Stimulated activated CD4-positive, alpha-beta T cell treated with anti-CD3 and anti-CD28 coated beads, TNF-alpha, amount 100 ng/mL, for 4 hours (primary cell): Measurements from ENCODE around the gene CHEK1.

Experiments
- DNase-seq, 3 experiments: peaks; one replicate each; pipeline ENCODE4 v3.0.0-alpha.2; 2020; ENCODE audit warnings: low read depth in 3 of 3

The CHEK1 gene

DNA sequence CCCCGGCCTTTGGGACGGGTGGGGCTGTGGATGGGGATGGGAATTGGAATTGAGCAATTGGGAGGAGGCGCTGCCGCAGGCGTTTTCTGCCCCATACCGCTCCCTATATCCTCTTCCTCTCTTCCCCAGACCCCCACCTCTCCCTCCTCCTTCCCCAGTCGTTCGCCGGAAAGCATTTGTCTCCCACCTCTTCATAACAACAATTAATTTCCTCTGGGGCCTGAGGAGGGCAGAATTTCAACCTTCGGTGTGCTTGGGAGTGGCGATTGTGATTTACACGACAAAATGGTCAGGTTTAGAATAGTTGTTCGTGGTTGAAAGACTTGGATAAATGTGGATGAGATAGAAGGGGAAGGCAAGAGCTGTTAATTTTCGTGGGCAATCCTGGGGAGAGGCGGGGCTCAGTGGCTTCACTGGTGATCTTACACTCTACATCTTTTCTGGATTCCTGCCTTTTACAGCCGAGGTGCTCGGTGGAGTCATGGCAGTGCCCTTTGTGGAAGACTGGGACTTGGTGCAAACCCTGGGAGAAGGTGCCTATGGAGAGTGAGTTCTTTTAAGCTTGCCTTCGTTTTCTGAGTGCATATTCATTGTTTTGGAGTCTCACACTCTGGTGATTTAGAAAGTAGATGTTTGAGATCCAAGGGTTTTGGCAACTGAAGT is 1.5 kb downstream of the CHEK1 start:
- no peak for DNase-seq

- DNase-seq: no peak
Measured at GRCh38 chr11:125627236-125627910, 2.4 kb downstream of the CHEK1 start.

- DNase-seq: no peak
Measured at GRCh38 chr11:125637840-125638239, 12.9 kb downstream of the CHEK1 start.

DNA sequence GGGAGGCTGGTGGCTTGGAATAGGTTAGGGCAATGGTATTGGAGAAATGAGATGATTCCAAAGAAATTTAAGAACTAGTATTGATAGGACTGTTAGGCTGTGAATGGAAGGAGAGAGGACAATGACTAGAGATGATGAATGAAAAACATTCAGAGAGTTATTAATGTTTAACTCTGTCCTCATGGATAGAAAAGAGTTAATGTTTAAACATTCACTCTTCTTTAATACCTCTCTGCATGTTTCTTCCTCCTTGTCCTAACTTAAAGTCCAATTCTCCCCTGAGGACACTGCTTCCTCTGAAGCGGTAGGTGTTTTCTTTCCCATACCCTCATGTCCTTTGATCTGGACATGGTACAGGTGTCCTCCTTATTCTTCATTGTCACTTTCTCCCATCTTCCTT is 13.4 kb downstream of the CHEK1 start:
- DNase-seq: no peak

- DNase-seq: no peak
Measured at GRCh38 chr11:125645871-125646270, 20.9 kb downstream of the CHEK1 start.

- no peak for DNase-seq
Measured at GRCh38 chr11:125649465-125650166, 24.7 kb downstream of the CHEK1 start.

GRCh38 chr11:125662689-125663088 is 37.7 kb downstream of the CHEK1 start:
- DNase-seq: no peak

- no peak for DNase-seq
Measured at GRCh38 chr11:125663910-125664309, 38.9 kb downstream of the CHEK1 start.

DNA sequence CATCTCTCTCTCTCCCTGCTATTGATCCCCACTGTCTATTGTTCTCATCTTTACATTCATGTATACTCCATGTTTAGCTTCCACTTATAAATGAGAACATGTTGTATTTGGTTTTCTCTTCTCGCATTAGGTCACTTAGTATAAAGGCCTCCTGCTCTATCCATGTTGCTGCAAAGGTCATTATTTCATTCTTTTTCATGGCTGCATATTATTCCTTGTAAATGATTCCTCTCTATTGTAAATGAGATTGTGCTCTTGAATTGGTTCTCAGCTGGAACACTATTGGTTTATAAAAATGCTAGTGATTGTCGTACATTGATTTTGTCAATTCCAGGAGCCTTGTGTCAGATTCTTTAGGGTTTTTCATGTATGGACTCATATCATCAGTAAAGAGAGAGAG is 42.2 kb downstream of the CHEK1 start:
- no peak for DNase-seq

DNA sequence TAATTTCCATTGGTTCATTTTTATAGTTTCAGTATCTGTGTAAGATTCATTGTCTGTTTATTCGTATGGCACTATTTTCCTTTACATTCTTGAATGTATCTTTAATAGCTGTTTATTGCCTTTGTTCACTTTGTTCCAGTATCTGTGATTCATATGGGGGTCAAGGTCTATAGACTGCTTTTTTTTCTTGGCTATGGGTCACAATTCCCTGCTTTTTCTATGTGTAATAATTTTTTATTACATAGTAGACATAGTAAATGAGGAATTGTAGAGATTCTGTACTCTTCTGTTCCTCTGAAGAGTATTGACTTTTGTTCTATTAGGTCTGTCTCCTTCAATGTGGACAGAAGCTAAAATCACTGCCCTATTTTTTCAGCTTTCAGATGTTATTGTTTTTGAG is 45.2 kb downstream of the CHEK1 start:
- no peak for DNase-seq

- DNase-seq: no peak
Measured at GRCh38 chr11:125671561-125671960, 46.6 kb downstream of the CHEK1 start.

GRCh38 chr11:125674210-125674609 is 49.2 kb downstream of the CHEK1 start:
- no peak for DNase-seq

DNA sequence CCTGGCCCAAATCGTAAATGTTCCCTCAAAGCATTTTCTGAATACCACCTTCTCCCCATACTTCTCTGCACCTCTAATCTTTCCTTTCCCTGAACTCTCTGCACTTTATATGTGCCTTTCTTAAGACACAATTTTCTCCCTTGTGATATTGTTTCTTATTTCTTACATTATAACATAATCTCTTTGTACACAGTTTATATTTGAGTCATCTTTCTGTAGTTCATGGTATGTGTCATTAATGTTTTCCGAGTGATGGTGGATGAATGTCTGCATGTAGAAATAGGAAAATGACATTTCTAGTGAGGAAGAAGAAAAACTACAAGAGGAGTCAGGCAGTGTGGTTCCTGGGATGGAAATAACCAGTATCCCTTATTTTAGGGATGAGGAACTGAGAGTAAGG is 50.2 kb downstream of the CHEK1 start:
- DNase-seq: no peak

GRCh38 chr11:125679397-125679796 is 54.4 kb downstream of the CHEK1 start:
- DNase-seq: no peak

- no peak for DNase-seq
Measured at GRCh38 chr11:125679837-125680236, 54.9 kb downstream of the CHEK1 start.

DNA sequence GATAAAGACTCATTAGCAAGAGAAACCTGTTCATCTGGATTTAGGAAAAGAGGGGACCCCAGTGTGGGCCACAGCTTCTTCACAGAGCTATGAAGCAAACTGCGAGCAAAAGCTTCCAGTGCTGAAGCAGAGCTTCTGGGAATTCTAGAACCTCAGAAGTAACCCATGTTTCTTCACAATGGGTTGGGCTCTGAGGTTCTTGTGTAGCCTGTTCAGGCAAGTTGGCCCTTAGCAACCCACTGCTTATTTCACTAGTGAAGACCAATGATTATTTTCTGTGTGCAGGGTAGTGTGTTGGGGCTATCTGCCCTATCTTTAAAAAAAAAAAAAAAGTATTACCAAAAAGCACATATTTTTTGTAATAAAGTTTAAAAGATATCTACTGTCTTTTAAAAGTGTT is 55.8 kb downstream of the CHEK1 start, which contains the start of gene ACRV1:
TSS of gene ACRV1 (minus strand) at position 101 of the 400 bp plus-strand sequence. CDS start at position 34, 67 bp downstream.
- no peak for DNase-seq

GRCh38 chr11:125685228-125685627 is 60.3 kb downstream of the CHEK1 start:
- no peak for DNase-seq

- DNase-seq: no peak
Measured at GRCh38 chr11:125688066-125688465, 63.1 kb downstream of the CHEK1 start.

DNA sequence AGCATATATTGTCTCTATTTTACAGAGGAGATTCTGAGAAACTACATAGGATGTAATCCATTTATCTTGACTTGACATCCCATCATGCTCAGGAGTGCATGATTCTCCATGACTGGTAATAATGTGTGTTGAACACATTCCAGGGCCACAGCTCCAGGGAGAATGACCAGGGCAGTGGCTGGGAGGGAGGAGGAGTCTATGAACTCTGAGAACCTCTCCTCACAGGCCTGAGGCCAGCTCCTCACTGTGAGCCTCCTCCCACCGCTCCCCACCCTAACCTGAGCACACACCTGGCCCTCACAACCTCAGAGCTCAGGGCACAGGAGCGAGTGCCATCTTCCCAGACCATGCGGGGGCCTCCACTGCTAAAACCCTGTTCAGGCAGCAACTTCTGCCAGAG is 63.7 kb downstream of the CHEK1 start:
- DNase-seq: no peak

GRCh38 chr11:125689274-125689859 is 64.4 kb downstream of the CHEK1 start:
- no peak for DNase-seq

- no peak for DNase-seq
Measured at GRCh38 chr11:125690006-125690405, 65.0 kb downstream of the CHEK1 start.

GRCh38 chr11:125692887-125693286 is 67.9 kb downstream of the CHEK1 start:
- no peak for DNase-seq

DNA sequence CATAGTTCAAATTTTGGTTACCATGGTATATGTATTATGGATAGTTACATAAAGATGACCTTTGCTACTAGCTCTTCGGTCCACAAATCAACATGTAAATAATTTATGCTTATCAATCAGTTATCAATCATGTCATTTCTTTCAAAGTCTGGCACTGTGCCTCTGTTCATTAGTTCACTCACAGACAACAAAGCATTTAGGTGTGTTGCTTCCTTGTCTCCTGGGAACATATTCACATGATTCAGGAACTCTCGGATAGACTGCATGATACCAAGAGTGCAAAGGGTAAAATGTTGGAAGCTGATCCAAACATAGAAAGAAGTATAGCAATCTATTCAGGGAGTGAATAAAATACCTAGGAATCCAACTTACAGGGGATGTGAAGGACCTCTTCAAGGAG is 70.0 kb downstream of the CHEK1 start:
- no peak for DNase-seq
